GM18499 (cell line): Measurements from ENCODE around the gene KRT81.
"Not testable (repeated sequence)": the region's sequence is repeated elsewhere in the genome, so short reads cannot be mapped to it uniquely, and the experiment has no call there.

ENCODE experiments used
- ATAC-seq: cut with Tn5 transposase; IDR thresholded peaks from one replicate; pipeline ENCODE4 v1.9.1; 2021; ENCODE audit warnings: moderate number of reproducible peaks; ENCODE audit not compliant: insufficient read depth, unreplicated experiment

KRT81 gene

DNA sequence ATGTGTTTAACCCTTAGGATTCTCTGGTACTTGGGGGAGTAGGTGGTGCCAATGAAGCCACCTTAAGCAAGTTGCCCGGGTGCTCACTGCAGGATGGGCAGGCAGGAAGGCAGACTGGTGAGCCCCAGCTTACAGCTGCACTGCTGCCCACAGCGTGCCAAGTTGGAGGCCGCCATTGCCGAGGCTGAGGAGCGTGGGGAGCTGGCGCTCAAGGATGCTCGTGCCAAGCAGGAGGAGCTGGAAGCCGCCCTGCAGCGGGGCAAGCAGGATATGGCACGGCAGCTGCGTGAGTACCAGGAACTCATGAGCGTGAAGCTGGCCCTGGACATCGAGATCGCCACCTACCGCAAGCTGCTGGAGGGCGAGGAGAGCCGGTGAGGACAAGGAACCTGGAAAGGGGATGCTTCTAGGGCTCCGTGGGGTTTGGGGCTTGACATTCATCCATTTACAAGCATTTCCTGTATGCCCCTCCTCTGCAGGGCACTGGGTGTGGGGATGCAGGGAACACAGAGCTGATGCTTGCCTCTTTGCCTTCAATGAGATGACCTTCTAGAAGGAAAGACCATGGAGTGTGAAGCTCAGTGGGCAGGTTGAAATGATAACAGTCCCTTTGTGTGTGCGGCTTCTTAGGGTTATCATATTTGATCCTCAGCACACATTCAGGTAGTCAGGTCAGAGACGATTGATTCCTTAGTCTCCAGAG lies 45.9 kb downstream of the KRT81 start:
- no peak for ATAC-seq

DNA sequence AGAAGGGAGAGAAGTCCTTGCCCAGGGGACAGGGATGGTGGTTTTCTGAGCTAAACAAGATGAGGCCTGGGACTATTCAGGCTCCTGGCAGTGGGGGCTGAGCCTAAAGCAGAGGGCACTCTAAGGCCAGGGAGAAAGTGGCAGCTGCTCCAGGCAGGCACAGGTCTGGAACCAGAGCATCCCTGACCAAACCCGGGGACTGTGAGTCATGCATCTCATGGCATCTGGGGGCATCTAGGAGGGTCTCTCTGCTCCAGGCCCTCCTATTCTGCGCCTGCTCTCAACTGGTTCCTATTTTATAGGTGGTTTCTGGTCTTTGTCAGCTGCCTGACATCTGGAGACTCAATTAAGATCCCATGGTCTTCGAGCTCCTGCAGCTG lies 46.7 kb downstream of the KRT81 start:
- no peak for ATAC-seq

DNA sequence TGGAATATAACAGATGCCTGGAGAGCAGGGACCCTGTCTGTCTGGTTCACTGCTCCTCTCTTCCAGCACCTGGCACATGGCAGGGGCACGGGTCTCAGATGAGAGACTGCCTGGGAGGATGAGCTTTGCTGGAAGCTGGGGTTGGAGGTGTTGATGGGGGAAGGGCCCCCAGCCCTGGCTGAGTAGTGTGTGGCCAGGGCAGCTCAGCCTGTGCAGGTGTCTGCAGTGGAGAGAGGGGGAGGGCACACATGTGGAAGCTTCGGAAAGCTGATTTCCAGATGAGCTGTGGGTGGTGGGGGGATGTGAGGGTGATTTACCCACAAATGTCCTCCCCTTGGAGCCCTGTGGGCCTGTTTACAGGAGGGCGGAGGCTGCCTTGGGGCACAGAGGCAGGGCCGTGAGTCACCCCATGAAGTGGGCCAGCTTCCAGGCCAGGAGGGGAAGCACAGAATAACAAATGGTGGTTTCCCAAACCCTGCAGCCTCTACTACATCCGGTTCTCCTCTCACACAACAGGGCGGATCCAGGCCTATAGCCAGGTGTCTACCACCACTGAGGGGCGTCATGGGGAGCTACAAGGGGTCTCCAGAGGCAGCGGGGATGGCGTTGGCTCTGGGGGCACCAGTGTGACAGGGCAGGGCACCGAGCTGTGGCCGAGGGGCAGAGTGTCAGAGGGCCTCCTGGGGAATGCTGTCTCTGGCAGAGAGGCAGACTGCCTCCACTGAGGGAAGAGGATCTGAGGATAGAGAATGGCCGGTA lies 47.3 kb downstream of the KRT81 start:
- ATAC-seq, result peak; percentile 64

DNA sequence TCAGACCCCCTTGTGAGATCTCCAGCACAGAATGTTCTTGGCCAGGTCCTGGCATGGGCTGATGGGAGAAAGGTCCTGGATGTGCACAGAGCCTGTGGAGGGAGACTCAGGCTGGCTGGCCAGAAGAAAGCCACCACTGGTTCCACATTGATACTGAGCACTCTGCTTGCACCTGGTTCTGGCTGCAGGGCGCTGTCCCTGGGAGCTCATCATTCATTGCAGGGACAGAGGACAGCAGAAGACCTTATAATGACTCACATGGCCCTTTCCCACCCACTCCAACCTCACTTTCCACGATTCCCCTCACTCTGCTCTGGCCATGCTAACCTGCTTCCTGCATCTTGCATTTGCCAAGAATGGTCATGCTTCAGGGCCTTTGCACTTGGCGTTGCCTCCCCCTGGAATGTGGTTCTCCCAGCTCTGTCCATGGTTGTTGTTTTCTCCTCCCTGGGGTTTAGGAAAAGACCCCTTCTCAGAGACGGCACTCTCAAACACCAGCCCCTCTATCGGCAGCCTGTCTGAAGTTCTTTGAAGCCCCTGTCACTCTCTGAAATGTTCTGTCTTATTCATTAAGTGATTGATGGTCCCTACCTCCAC lies 48.0 kb downstream of the KRT81 start:
- no peak for ATAC-seq

DNA sequence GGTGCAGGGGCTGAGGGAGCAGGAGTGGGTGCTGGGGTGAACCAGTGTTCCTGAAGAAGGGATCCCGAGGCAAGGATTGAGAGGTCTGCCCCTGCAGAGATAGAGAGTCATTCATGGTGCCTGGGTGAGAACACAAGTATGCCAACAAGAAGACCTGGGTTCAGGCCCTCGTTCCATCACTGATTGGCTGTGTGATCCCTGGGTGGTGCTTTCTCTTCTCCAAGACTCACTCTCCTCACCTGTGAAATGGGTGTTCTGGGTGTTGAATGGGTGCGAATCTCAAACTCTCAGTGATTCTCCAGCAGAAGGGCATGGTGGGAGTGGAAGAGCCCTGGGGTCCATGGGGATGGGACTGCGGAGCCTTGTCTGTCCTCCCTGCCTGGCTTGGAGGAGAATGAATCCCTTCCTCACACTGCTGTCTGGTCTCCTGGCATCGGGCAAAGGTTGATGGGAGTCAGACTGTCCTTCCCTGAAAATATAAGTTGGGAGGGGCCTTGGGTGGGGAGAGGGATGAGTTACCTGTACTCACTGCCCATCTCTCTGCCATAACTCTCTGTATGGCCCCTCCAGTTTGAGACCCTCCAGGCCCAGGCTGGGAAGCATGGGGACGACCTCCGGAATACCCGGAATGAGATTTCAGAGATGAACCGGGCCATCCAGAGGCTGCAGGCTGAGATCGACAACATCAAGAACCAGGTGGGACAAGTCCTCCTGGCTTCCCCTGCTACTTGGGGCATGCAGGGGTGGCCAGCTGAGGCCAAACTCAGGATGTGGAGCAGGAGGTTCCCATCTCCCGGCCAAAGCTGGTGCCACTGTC lies 48.7 kb downstream of the KRT81 start:
- ATAC-seq, result no peak

DNA sequence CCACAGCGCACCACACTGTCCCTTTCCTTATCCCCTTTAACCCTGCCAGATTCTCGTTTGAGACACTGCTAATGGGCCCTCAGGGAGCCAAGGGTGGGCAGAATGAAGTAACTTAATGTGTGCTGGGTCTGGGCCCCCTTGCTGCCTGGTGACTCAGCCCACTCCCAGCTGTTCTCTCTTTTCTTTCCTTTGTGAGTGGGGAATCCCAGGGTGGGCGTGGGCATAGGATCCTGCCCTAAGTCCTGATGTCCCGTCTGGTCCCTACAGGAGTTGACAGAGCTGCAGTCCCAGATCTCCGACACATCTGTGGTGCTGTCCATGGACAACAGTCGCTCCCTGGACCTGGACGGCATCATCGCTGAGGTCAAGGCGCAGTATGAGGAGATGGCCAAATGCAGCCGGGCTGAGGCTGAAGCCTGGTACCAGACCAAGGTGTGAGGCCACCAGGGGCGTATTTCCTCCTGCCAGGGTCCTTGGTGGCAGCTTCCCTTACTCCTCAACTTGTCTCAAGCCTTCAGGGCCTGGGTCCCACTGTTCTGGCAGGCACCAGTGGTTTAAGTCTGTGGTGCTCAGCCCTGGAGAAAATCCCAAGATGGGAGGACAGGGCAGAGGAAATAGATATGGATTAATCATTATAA lies 50.0 kb downstream of the KRT81 start:
- no peak for ATAC-seq

DNA sequence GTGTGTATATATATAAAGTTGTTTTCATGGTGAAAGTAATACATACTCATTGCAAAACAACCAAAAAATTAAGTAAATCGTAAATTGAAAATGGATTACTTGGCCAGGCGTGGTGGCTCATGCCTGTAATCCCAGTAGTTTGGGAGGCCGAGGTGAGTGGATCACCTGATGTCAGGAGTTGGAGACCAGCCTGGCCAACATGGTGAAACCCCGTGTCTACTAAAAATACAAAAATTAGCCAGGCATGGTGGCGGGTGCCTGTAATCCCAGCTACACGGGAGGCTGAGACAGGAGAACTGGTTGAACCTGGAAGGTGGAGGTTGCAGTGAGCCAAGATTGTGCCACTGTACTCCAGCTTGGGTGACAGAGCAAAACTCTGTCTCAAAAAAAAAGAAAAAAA lies 51.1 kb downstream of the KRT81 start:
- not testable (repeated sequence) for ATAC-seq

DNA sequence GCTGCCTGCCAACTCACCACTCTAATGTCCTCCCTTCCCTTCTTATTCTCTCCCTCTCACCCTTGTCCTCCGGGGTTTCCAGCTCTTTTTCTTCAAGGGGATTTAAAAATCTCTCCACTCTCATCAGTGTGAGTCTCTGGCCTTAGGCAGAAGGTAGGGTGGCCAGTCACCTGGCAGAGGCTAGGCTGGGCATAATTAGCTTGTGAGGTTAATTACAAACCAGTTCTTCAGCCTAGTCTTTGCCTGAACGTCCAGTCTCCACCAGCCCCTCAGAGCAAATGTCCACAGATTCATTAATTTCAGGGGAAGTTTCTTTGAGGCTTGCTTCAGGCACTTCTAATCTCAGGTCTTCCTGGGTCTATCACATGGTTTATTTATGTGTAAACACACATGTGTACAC lies 51.6 kb downstream of the KRT81 start:
- no peak for ATAC-seq

DNA sequence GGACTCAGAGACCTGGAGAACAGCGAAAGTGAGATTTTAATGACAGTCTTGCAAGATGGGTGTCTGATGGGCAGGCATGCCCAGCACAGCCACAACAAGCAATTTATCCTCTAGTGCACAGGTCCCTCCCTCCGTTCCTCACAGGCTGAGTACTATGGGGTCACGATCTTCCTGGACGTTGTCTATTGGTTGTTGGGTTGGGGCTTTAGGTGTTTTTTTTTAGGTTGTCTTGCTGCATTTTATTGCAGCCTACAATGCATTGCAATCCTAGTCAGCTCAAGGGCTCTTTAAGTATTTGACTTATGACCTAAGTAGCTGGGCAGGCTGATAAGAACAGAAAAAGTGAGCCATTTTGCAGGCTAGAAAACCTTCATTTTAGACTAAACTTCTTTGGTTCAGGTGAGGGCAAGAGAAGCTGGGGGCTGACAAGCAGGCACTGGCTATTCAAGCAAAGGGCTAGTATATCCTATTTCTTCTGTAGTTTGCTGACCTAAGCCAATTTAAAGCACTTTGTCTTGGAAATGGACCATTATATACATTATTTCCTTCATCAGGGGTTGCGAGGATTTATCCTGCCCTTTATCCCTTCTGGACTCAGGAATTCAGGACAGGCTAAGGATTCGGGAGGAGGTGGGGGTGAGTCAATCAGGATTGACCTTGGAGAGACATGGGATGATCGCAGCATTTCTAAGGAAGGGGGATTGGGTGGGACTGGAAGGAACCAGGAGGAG lies 52.3 kb downstream of the KRT81 start:
- ATAC-seq, result no peak

DNA sequence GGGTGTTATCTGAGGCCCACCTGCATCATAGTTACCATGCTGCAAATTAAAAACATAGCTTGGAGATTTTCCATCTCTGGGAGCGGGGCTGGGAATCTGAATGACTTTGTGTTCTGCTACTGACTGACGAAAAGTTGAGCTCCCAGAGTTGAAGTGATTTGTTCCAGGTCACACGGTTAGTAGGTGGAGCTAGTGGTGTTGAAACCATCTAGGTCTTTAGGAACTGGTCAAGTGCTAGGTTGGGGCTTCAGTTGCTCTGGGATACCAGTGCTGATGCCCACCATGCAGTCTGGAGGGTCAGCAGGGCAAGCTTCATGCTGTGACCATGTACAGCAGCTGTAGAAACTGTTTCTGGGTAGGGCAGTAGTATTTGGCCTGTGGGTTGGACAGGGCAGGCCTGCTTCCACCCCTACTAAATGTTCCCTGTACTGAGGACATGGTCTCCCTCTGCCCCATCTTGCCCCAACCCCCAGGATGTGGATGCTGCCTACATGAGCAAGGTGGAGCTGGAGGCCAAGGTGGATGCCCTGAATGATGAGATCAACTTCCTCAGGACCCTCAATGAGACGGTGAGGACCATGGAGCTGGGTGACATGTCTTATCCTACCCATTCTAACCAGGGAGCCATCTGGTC lies 53.0 kb downstream of the KRT81 start:
- ATAC-seq, result no peak

DNA sequence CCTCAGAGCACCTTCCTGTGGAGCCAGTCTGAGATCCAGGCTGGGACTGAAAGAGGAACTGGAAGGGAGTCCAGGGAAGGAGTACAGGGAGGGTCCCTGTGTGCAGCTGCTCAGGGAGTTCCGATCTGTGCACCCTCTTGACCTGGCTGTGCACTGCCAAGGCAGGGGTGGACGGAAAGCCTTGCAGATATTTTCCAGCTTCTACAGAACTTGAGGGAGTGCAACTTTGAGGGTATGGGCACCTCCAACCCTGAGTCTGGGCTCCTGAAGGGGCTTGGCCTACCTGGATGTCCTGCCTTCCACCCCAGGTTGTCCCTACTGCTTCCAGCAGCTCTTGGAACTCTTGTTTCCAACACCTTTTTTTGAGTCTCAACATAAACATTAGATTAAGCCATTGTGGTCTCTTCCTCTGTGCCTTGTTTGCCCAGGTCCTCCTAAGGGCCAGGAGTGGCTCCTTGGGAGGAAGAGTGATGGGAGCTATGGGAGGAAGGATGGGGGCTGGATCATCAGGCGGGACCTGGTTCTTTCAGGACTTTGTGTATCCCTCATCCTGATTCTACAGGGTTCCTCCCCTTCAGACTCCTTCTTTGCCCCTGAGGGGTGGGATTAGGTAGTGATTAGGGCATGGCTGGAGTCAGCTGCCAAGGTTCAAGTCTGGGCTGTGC lies 54.8 kb downstream of the KRT81 start:
- ATAC-seq, result no peak
